DMS53 treated with DMSO at 0.1 percent for 48 hours (cell line): ENCODE results near the gene SHC4.
"Not testable (repeated sequence)": the region's sequence is repeated elsewhere in the genome, so short reads cannot be mapped to it uniquely, and the experiment has no call there.

Experiments
- DNase-seq: peaks from one replicate; lab custom pipeline; 2025; ENCODE audit not compliant: unreplicated experiment; lab: John Stamatoyannopoulos, UW

Gene SHC4

GRCh38 chr15:48970926-48971325, 7.2 kb upstream of the SHC4 start:
- DNase-seq = not testable (repeated sequence)

- no peak for DNase-seq
Observed at GRCh38 chr15:48968066-48968465, 4.3 kb upstream of the SHC4 start.

- DNase-seq = no peak
Observed at GRCh38 chr15:48967336-48967735, 3.6 kb upstream of the SHC4 start.

GRCh38 chr15:48966595-48967301, 3.0 kb upstream of the SHC4 start:
- no peak for DNase-seq

GRCh38 chr15:48965972-48966371, 2.3 kb upstream of the SHC4 start:
- DNase-seq = no peak

GRCh38 chr15:48964898-48965297, 1.2 kb upstream of the SHC4 start:
- DNase-seq = no peak

- DNase-seq = no peak
Observed at GRCh38 chr15:48962662-48963523, 826 bp downstream of the SHC4 start.

- DNase-seq = no peak
Observed at GRCh38 chr15:48955967-48956366, 7.8 kb downstream of the SHC4 start.

- no peak for DNase-seq
Observed at GRCh38 chr15:48955370-48955769, 8.3 kb downstream of the SHC4 start.

GRCh38 chr15:48954538-48954937, 9.2 kb downstream of the SHC4 start:
- no peak for DNase-seq

- no peak for DNase-seq
Observed at GRCh38 chr15:48946840-48947187, 16.9 kb downstream of the SHC4 start.

GRCh38 chr15:48946074-48946839, 17.5 kb downstream of the SHC4 start:
- DNase-seq = no peak

- DNase-seq = no peak
Observed at GRCh38 chr15:48945386-48945785, 18.3 kb downstream of the SHC4 start.

GRCh38 chr15:48941904-48942303, 21.8 kb downstream of the SHC4 start:
- no peak for DNase-seq

- no peak for DNase-seq
Observed at GRCh38 chr15:48940508-48940907, 23.2 kb downstream of the SHC4 start.

GRCh38 chr15:48939648-48940047, 24.1 kb downstream of the SHC4 start:
- DNase-seq = no peak

- DNase-seq = no peak
Observed at GRCh38 chr15:48937886-48938285, 25.8 kb downstream of the SHC4 start.

GRCh38 chr15:48936666-48937065, 27.1 kb downstream of the SHC4 start:
- no peak for DNase-seq

- no peak for DNase-seq
Observed at GRCh38 chr15:48935236-48935635, 28.5 kb downstream of the SHC4 start.

- DNase-seq = no peak
Observed at GRCh38 chr15:48930735-48931134, 33.0 kb downstream of the SHC4 start.

GRCh38 chr15:48929661-48930060, 34.1 kb downstream of the SHC4 start:
- DNase-seq = no peak
